A673 (cell line): ENCODE measurements around the gene GLS. TPM values are rescaled to one million over a fixed set of nuclear protein-coding genes. Genes with fewer than 3 reads are reported as not detected.

Experiments
- BruUV-seq: library from RNA; stranded (reverse); fragments of 400-500 nt; replicated peaks from 2 replicates; lab custom pipeline; 2021; lab: Mats Ljungman, UMichigan
- CTCF ChIA-PET: fragments of 300-600 bp; sonication (Branson Sonifier 250); formaldehyde crosslinking; loops from one replicate; lab custom pipeline; 2022; ENCODE audit warnings: antibody characterized with exemption; lab: Charles Lee
- POLR2A ChIA-PET: fragments of 300-600 bp; sonication (Branson Sonifier 250); formaldehyde crosslinking; loops from one replicate; lab custom pipeline; 2022; ENCODE audit warnings: antibody characterized with exemption; ENCODE audit not compliant: low non-redundant PET; lab: Charles Lee
- DNase-seq: peaks from one replicate; pipeline ENCODE4 v3.0.0-alpha.2; 2015; ENCODE audit warnings: low spot score
- H3K27ac ChIP-seq: fragments of 200-600 bp; sonication (generic); 2 replicates; pipeline ENCODE4 v1.5.1; 2016; ENCODE audit warnings: mixed run types, low read depth, mild to moderate bottlenecking, mixed read lengths, antibody characterized with exemption, low read length; ENCODE audit not compliant: poor library complexity, severe bottlenecking
- H3K27me3 ChIP-seq: fragments of 200-600 bp; sonication (generic); replicated peaks from 2 replicates; pipeline ENCODE4 v1.6.1; 2017; ENCODE audit warnings: mixed run types, low read depth, mild to moderate bottlenecking, mixed read lengths, antibody characterized with exemption, low read length; ENCODE audit not compliant: insufficient read depth, poor library complexity
- H3K36me3 ChIP-seq: fragments of 200-600 bp; sonication (generic); 2 replicates; pipeline ENCODE4 v1.6.1; 2016; ENCODE audit warnings: mixed run types, mild to moderate bottlenecking, mixed read lengths, antibody characterized with exemption, low read length; ENCODE audit not compliant: insufficient read depth, poor library complexity, severe bottlenecking
- H3K4me1 ChIP-seq: fragments of 200-600 bp; sonication (generic); 2 replicates; pipeline ENCODE4 v1.6.1; 2017; ENCODE audit warnings: mixed run types, mild to moderate bottlenecking, mixed read lengths, antibody characterized with exemption, low read length; ENCODE audit not compliant: insufficient read depth, poor library complexity, severe bottlenecking
- H3K4me3 ChIP-seq: fragments of 200-600 bp; sonication (generic); 2 replicates; pipeline ENCODE4 v1.5.1; 2016; ENCODE audit warnings: low read depth, mixed run types, mild to moderate bottlenecking, mixed read lengths, low read length; ENCODE audit not compliant: poor library complexity, severe bottlenecking
- H3K9me3 ChIP-seq: fragments of 200-600 bp; sonication (generic); 2 replicates; pipeline ENCODE4 v1.6.1; 2016; ENCODE audit warnings: mixed run types, low read depth, mild to moderate bottlenecking, mixed read lengths, antibody characterized with exemption, low read length; ENCODE audit not compliant: poor library complexity, severe bottlenecking
- EZH2 ChIP-seq: fragments of 200-600 bp; sonication (generic); IDR thresholded peaks from 2 replicates; pipeline ENCODE4 v1.6.1; 2017; ENCODE audit warnings: borderline replicate concordance, low read depth, mild to moderate bottlenecking, mixed read lengths, antibody characterized with exemption, low read length; ENCODE audit not compliant: poor library complexity, severe bottlenecking
- intact Hi-C: fragments of 100-400 bp; cut with micrococcal nuclease; formaldehyde crosslinking; loops from one replicate; pipeline ENCODE4 v1.10.0; 2022; ENCODE audit not compliant: unreplicated experiment
- total RNA-seq: library from RNA; stranded (reverse); gene quantifications from 2 replicates; pipeline ENCODE4 v1.2.3, GENCODE V29; 2021
- TF ChIP-seq, protein P1 (sequence below): fragments of 300-800, 200-600 bp; sonication (generic); conservative IDR thresholded peaks from 2 replicates; pipeline ENCODE4 v1.5.1; 2017; ENCODE audit warnings: low read depth, mild to moderate bottlenecking, antibody characterized with exemption, low read length, moderate library complexity, mixed read lengths

The GLS gene
- total RNA-seq, 1 experiment from 2014 or later = 116 TPM

GRCh38 chr2:190979906-190980629, 99.4 kb downstream of the GLS start:
- no peaks in the 10 kb centered on the region for H3K4me1 ChIP-seq
- ChIA-PET CTCF (no interaction called here), POLR2A (no interaction called here)
- no peaks in the 10 kb centered on the region for H3K9me3 ChIP-seq
- TF ChIP-seq, protein P1, sequence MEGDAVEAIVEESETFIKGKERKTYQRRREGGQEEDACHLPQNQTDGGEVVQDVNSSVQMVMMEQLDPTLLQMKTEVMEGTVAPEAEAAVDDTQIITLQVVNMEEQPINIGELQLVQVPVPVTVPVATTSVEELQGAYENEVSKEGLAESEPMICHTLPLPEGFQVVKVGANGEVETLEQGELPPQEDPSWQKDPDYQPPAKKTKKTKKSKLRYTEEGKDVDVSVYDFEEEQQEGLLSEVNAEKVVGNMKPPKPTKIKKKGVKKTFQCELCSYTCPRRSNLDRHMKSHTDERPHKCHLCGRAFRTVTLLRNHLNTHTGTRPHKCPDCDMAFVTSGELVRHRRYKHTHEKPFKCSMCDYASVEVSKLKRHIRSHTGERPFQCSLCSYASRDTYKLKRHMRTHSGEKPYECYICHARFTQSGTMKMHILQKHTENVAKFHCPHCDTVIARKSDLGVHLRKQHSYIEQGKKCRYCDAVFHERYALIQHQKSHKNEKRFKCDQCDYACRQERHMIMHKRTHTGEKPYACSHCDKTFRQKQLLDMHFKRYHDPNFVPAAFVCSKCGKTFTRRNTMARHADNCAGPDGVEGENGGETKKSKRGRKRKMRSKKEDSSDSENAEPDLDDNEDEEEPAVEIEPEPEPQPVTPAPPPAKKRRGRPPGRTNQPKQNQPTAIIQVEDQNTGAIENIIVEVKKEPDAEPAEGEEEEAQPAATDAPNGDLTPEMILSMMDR = no peak
- TF ChIP-seq EZH2 = no peak
- no peak for DNase-seq
- H3K27ac ChIP-seq = no peak overlapping the region
- peaks cover 68% of the 10 kb centered on the region for H3K36me3 ChIP-seq
- intact Hi-C loops = no loop called here
- no peaks in the 10 kb centered on the region for H3K27me3 ChIP-seq
- BruUV-seq = no TSS peak
- no peak overlapping the region for H3K4me3 ChIP-seq

DNA sequence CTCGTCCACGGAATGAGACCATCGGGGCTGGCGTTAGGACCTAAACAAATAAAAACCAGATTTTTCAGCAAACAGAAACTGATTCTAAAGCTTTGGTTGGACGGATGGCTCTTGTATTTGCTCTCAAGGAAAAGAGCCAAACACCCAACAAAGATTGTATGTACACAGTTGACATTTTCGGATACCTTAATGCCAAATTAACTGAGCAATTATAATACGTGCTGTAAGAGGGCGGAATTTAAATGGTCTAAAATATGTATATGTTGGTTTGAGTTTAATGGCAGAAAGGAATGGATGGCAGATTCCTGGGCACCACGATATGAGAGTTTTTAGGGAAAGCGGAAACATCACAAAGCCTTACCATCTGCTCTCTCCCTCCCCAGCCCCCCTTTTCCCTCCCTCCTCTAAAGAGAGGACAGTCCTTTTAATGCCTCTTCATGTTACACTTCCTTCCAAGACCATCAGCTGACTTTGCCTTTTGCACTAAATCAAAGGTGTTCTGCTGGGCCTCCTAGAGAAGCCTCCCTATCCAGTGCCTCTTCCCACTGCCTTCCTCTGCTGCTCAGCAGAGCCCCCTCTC, 100.1 kb downstream of the GLS start:
- H3K27me3 ChIP-seq = no peaks in the 10 kb centered on the region
- H3K36me3 ChIP-seq = peaks cover 68% of the 10 kb centered on the region
- no peaks in the 10 kb centered on the region for H3K9me3 ChIP-seq
- ChIA-PET CTCF (no interaction called here), POLR2A (no interaction called here)
- no peaks in the 10 kb centered on the region for H3K4me1 ChIP-seq
- TF ChIP-seq, protein P1 = no peak
- TF ChIP-seq EZH2 = no peak
- no peak overlapping the region for H3K4me3 ChIP-seq
- intact Hi-C loops = no loop called here
- BruUV-seq = no TSS peak
- no peak overlapping the region for H3K27ac ChIP-seq
- no peak for DNase-seq

GRCh38 chr2:190981333-190981732, 100.7 kb downstream of the GLS start:
- intact Hi-C loops = no loop called here
- TSS peak; percentile 7 for BruUV-seq
- POLR2A ChIA-PET = no interaction called here
- Histone ChIP-seq H3K4me1 (peaks cover 1% of the 10 kb centered on the region), H3K27me3 (no peaks in the 10 kb centered on the region), H3K36me3 (peaks cover 67% of the 10 kb centered on the region), H3K9me3 (no peaks in the 10 kb centered on the region), H3K27ac (no peak overlapping the region), H3K4me3 (no peak overlapping the region)
- no peak for DNase-seq
- CTCF ChIA-PET = no interaction called here
- TF ChIP-seq, protein P1 = no peak
- TF ChIP-seq EZH2 = no peak
